GM21423 (cell line): ENCODE results near the gene REEP6.
"Not testable (repeated sequence)": the region's sequence is repeated elsewhere in the genome, so short reads cannot be mapped to it uniquely, and the experiment has no call there.

Experiments
- ATAC-seq: cut with Tn5 transposase; IDR thresholded peaks from one replicate; pipeline ENCODE4 v1.9.1; 2021; ENCODE audit warnings: mild to moderate bottlenecking, moderate library complexity; ENCODE audit not compliant: unreplicated experiment

The REEP6 gene

GRCh38 chr19:1505991-1506881 lies 15.3 kb downstream of the REEP6 start:
- ATAC-seq, result no peak

- ATAC-seq, result no peak
Observed at GRCh38 chr19:1507192-1507660, 16.2 kb downstream of the REEP6 start.

GRCh38 chr19:1507763-1508506 lies 17.0 kb downstream of the REEP6 start:
- no peak for ATAC-seq

- ATAC-seq, result no peak
Observed at GRCh38 chr19:1508507-1508856, 17.5 kb downstream of the REEP6 start.

- no peak for ATAC-seq
Observed at GRCh38 chr19:1509602-1510441, 18.8 kb downstream of the REEP6 start.

- no peak for ATAC-seq
Observed at GRCh38 chr19:1510442-1510806, 19.4 kb downstream of the REEP6 start.

GRCh38 chr19:1510807-1511206 lies 19.8 kb downstream of the REEP6 start:
- ATAC-seq, result no peak

- no peak for ATAC-seq
Observed at GRCh38 chr19:1511318-1512317, 20.6 kb downstream of the REEP6 start.

- ATAC-seq, result no peak
Observed at GRCh38 chr19:1512671-1513498, 21.9 kb downstream of the REEP6 start, which contains the start of gene ADAMTSL5. ADAMTSL5 (minus strand) TSS chr19:1513019; CDS start chr19:1510943, 2,076 bp downstream.

GRCh38 chr19:1513499-1514294 lies 22.7 kb downstream of the REEP6 start:
- ATAC-seq, result no peak

GRCh38 chr19:1514295-1514661 lies 23.3 kb downstream of the REEP6 start:
- ATAC-seq, result no peak

GRCh38 chr19:1514986-1515721 lies 24.2 kb downstream of the REEP6 start:
- ATAC-seq, result no peak

- no peak for ATAC-seq
Observed at GRCh38 chr19:1516395-1516753, 25.4 kb downstream of the REEP6 start.

- ATAC-seq, result no peak
Observed at GRCh38 chr19:1518471-1518870, 27.5 kb downstream of the REEP6 start.

- ATAC-seq, result not testable (repeated sequence)
Observed at GRCh38 chr19:1519802-1520201, 28.8 kb downstream of the REEP6 start.

- ATAC-seq, result no peak
Observed at GRCh38 chr19:1520203-1520780, 29.3 kb downstream of the REEP6 start.

- ATAC-seq, result no peak
Observed at GRCh38 chr19:1521636-1522035, 30.7 kb downstream of the REEP6 start.
